SK-N-SH treated with all-trans-retinoic acid at 6 μM for 48 hours (cell line): ENCODE results near the gene ERAP2.

Experiments used
- ARNTL ChIP-seq: fragments of 450-650 bp; formaldehyde crosslinking; IDR thresholded peaks from 2 replicates; pipeline ENCODE4 v1.5.0; 2020; ENCODE audit warnings: low read depth, mild to moderate bottlenecking, moderate library complexity, borderline replicate concordance
- BACH2 ChIP-seq: fragments of 250-450 bp; sonication (Bioruptor Pico); IDR thresholded peaks from 2 replicates; pipeline ENCODE4 v1.9.0; 2021; ENCODE audit warnings: mild to moderate bottlenecking, borderline replicate concordance
- CREB5 ChIP-seq: fragments of 250-450 bp; sonication (Bioruptor Pico); IDR thresholded peaks from 2 replicates; pipeline ENCODE4 v1.5.1; 2020; ENCODE audit warnings: low read depth, mild to moderate bottlenecking, moderate library complexity
- CSDC2 ChIP-seq: fragments of 250-450 bp; sonication (Bioruptor Pico); IDR thresholded peaks from 2 replicates; pipeline ENCODE4 v1.5.0; 2020; ENCODE audit warnings: mild to moderate bottlenecking, moderate library complexity
- ESRRG ChIP-seq: fragments of 250-450 bp; sonication (Bioruptor Pico); IDR thresholded peaks from 2 replicates; pipeline ENCODE4 v1.6.1; 2021; ENCODE audit warnings: mild to moderate bottlenecking
- ISL1 ChIP-seq: fragments of 250-450 bp; sonication (Bioruptor Pico); IDR thresholded peaks from 2 replicates; pipeline ENCODE4 v2.1.2; 2022; ENCODE audit warnings: mild to moderate bottlenecking, moderate library complexity
- OSR1 ChIP-seq: fragments of 250-450 bp; sonication (Bioruptor Pico); IDR thresholded peaks from 2 replicates; pipeline ENCODE4 v1.8.0; 2022; ENCODE audit warnings: moderate library complexity, mild to moderate bottlenecking, inconsistent platforms
- RARB ChIP-seq: fragments of 250-450 bp; sonication (Bioruptor Pico); IDR thresholded peaks from 2 replicates; pipeline ENCODE4 v1.8.0; 2021; ENCODE audit warnings: mild to moderate bottlenecking, moderate library complexity
- TCF4 ChIP-seq: fragments of 250-450 bp; sonication (Bioruptor Pico); IDR thresholded peaks from 2 replicates; pipeline ENCODE4 v1.8.0; 2021; ENCODE audit warnings: mild to moderate bottlenecking, moderate library complexity, borderline replicate concordance
- TSHZ2 ChIP-seq: fragments of 250-450 bp; sonication (Bioruptor Pico); IDR thresholded peaks from 2 replicates; pipeline ENCODE4 v1.5.0; 2020; ENCODE audit warnings: mild to moderate bottlenecking, moderate library complexity
- ZFP3 ChIP-seq: fragments of 250-450 bp; sonication (Bioruptor Pico); IDR thresholded peaks from 2 replicates; pipeline ENCODE4 v1.5.0; 2020; ENCODE audit warnings: mild to moderate bottlenecking, moderate library complexity
- ZNF70 ChIP-seq: fragments of 450-650 bp; formaldehyde crosslinking; IDR thresholded peaks from 2 replicates; pipeline ENCODE4 v1.5.0; 2020; ENCODE audit warnings: mild to moderate bottlenecking, moderate library complexity
- TF ChIP-seq, protein P1 (sequence below): fragments of 250-450 bp; sonication (Bioruptor Pico); IDR thresholded peaks from 2 replicates; pipeline ENCODE4 v1.8.0; 2020; ENCODE audit warnings: mild to moderate bottlenecking, moderate library complexity, borderline replicate concordance
- TF ChIP-seq, protein P2 (sequence below): fragments of 250-450 bp; sonication (Bioruptor Pico); IDR thresholded peaks from 2 replicates; pipeline ENCODE4 v1.5.1; 2021; ENCODE audit warnings: mild to moderate bottlenecking, moderate library complexity

- TF ChIP-seq OSR1 (CRISPR knock-in tag): no peak
- no peak for TF ChIP-seq ZFP3 (CRISPR knock-in tag)
- TF ChIP-seq BACH2: no peak
- TF ChIP-seq ZNF70 (CRISPR knock-in tag): no peak
- no peak for TF ChIP-seq RARB (CRISPR knock-in tag)
- TF ChIP-seq ESRRG: no peak
- no peak for TF ChIP-seq ISL1 (CRISPR knock-in tag)
- no peak for TF ChIP-seq TSHZ2 (CRISPR knock-in tag)
- TF ChIP-seq ARNTL (CRISPR knock-in tag): no peak
- TF ChIP-seq, protein P1, sequence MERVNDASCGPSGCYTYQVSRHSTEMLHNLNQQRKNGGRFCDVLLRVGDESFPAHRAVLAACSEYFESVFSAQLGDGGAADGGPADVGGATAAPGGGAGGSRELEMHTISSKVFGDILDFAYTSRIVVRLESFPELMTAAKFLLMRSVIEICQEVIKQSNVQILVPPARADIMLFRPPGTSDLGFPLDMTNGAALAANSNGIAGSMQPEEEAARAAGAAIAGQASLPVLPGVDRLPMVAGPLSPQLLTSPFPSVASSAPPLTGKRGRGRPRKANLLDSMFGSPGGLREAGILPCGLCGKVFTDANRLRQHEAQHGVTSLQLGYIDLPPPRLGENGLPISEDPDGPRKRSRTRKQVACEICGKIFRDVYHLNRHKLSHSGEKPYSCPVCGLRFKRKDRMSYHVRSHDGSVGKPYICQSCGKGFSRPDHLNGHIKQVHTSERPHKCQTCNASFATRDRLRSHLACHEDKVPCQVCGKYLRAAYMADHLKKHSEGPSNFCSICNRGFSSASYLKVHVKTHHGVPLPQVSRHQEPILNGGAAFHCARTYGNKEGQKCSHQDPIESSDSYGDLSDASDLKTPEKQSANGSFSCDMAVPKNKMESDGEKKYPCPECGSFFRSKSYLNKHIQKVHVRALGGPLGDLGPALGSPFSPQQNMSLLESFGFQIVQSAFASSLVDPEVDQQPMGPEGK: no peak
- no peak for TF ChIP-seq CSDC2 (CRISPR knock-in tag)
- TF ChIP-seq CREB5: no peak
- no peak for TF ChIP-seq TCF4 (CRISPR knock-in tag)
- TF ChIP-seq, protein P2, sequence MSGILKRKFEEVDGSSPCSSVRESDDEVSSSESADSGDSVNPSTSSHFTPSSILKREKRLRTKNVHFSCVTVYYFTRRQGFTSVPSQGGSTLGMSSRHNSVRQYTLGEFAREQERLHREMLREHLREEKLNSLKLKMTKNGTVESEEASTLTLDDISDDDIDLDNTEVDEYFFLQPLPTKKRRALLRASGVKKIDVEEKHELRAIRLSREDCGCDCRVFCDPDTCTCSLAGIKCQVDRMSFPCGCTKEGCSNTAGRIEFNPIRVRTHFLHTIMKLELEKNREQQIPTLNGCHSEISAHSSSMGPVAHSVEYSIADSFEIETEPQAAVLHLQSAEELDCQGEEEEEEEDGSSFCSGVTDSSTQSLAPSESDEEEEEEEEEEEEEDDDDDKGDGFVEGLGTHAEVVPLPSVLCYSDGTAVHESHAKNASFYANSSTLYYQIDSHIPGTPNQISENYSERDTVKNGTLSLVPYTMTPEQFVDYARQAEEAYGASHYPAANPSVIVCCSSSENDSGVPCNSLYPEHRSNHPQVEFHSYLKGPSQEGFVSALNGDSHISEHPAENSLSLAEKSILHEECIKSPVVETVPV (CRISPR knock-in tag): no peak
Measured at GRCh38 chr5:96926276-96926675, 50.0 kb downstream of the ERAP2 start.
